HEK293 (cell line): Measurements from ENCODE around the gene CTRB1.
"Not testable (repeated sequence)": the region's sequence is repeated elsewhere in the genome, so short reads cannot be mapped to it uniquely, and the experiment has no call there.

Source experiments
- CTCF ChIA-PET: fragments of 350-600 bp; formaldehyde crosslinking; extraction: SDS; loops from one replicate; lab custom pipeline; 2021; ENCODE audit warnings: antibody characterized with exemption; lab: Yijun Ruan, JAX
- POLR2A ChIA-PET: fragments of 300-600 bp; formaldehyde crosslinking; extraction: SDS; loops from one replicate; lab custom pipeline; 2020; ENCODE audit warnings: antibody characterized with exemption, inconsistent platforms; lab: Yijun Ruan, JAX
- H3K27ac ChIP-seq: fragments of 200-500 bp; sonication (Bioruptor generic); 2 replicates; pipeline ENCODE4 v1.5.1; 2014; ENCODE audit warnings: low read depth, low read length, control low read depth, inconsistent platforms; ENCODE audit errors: extremely low read depth
- H3K36me3 ChIP-seq, 2 experiments: fragments of 200-500 bp in 1 of 2; sonication (Bioruptor generic) in 1 of 2; 1 replicate in 1 of 2; 2 replicates in 1 of 2; pipeline ENCODE4 v1.5.1; 2014 to 2017; ENCODE audit warnings: inconsistent platforms in 2 of 2, low read length in 2 of 2; ENCODE audit not compliant: control insufficient read depth in 2 of 2, insufficient read depth in 1 of 2
- H3K4me1 ChIP-seq: fragments of 200-500 bp; sonication (Bioruptor generic); 2 replicates; pipeline ENCODE4 v1.5.1; 2014; ENCODE audit warnings: mild to moderate bottlenecking, low read length, inconsistent platforms; ENCODE audit not compliant: control insufficient read depth, insufficient read depth
- H3K4me3 ChIP-seq: 2 replicates; pipeline ENCODE4 v1.5.1; 2011; ENCODE audit warnings: low read depth, mild to moderate bottlenecking, control low read depth, low read length, moderate library complexity
- H3K9me3 ChIP-seq: fragments of 200-500 bp; sonication (Bioruptor generic); 2 replicates; pipeline ENCODE4 v1.5.1; 2014; ENCODE audit warnings: low read depth, low read length, inconsistent platforms; ENCODE audit not compliant: control insufficient read depth, insufficient read depth
- ATF2 ChIP-seq: fragments of 450-650 bp; formaldehyde crosslinking; IDR thresholded peaks from 2 replicates; pipeline ENCODE4 v1.5.1; 2016; ENCODE audit warnings: missing biosample characterization, missing genetic modification characterization, low read depth
- KLF9 ChIP-seq: fragments of 450-650 bp; formaldehyde crosslinking; IDR thresholded peaks from 2 replicates; pipeline ENCODE4 v1.5.1; 2016; ENCODE audit warnings: missing biosample characterization, missing genetic modification characterization, low read depth
- ZFHX2 ChIP-seq: fragments of 450-650 bp; formaldehyde crosslinking; conservative IDR thresholded peaks from 2 replicates; pipeline ENCODE4 v1.5.1; 2016; ENCODE audit warnings: missing biosample characterization, missing genetic modification characterization
- ZNF155 ChIP-seq: fragments of 450-650 bp; formaldehyde crosslinking; IDR thresholded peaks from 2 replicates; pipeline ENCODE4 v1.5.1; 2016; ENCODE audit warnings: missing biosample characterization, missing genetic modification characterization
- ZNF274 ChIP-seq, 2 experiments: fragments of 200-500 bp in 1 of 2; fragments of 450-650 bp in 1 of 2; sonication (Bioruptor generic) in 1 of 2; formaldehyde crosslinking in 1 of 2; IDR thresholded peaks; 2 replicates each; pipeline versions ENCODE4 v1.5.1 to v1.6.1; 2014 to 2016; ENCODE audit warnings: borderline replicate concordance in 1 of 2, inconsistent platforms in 1 of 2, low read length in 1 of 2, missing biosample characterization in 1 of 2, missing genetic modification characterization in 1 of 2
- ZNF324 ChIP-seq: fragments of 450-650 bp; formaldehyde crosslinking; IDR thresholded peaks from 2 replicates; pipeline ENCODE4 v1.5.1; 2016; ENCODE audit warnings: missing biosample characterization, missing genetic modification characterization
- ZNF350 ChIP-seq: fragments of 450-650 bp; formaldehyde crosslinking; IDR thresholded peaks from 2 replicates; pipeline ENCODE4 v1.5.0; 2017; ENCODE audit warnings: missing biosample characterization, mild to moderate bottlenecking, missing genetic modification characterization
- ZNF449 ChIP-seq: fragments of 450-650 bp; formaldehyde crosslinking; IDR thresholded peaks from 2 replicates; pipeline ENCODE4 v1.5.1; 2017; ENCODE audit warnings: missing biosample characterization, mild to moderate bottlenecking, missing genetic modification characterization, moderate library complexity
- ZNF48 ChIP-seq: fragments of 450-650 bp; formaldehyde crosslinking; IDR thresholded peaks from 2 replicates; pipeline ENCODE4 v1.5.1; 2016; ENCODE audit warnings: missing biosample characterization, missing genetic modification characterization
- ZNF580 ChIP-seq: fragments of 450-650 bp; formaldehyde crosslinking; IDR thresholded peaks from 2 replicates; pipeline ENCODE4 v1.5.1; 2016; ENCODE audit warnings: missing biosample characterization, missing genetic modification characterization
- ZNF670 ChIP-seq: fragments of 450-650 bp; formaldehyde crosslinking; IDR thresholded peaks from 2 replicates; pipeline ENCODE4 v1.5.1; 2016; ENCODE audit warnings: missing biosample characterization, missing genetic modification characterization, low read depth

Gene CTRB1

GRCh38 chr16:75241955-75242354, 23.2 kb downstream of the CTRB1 start:
- Histone ChIP-seq H3K27ac (no peak overlapping the region), H3K36me3 (peaks cover 0 to 50% of the 10 kb centered on the region in 2 experiments; a peak in 1 of 3 replicates), H3K9me3 (no peaks in the 10 kb centered on the region), H3K4me3 (no peak overlapping the region), H3K4me1 (peaks cover 6% of the 10 kb centered on the region; the same call in 1 of the 2 replicates)
- ChIA-PET CTCF (no interaction called here), POLR2A (no interaction called here)
- no peak for TF ChIP-seq ZNF670 (tag by site-specific recombination)
- no peak for TF ChIP-seq ZNF324 (tag by site-specific recombination)
- no peak for TF ChIP-seq ZNF449
- TF ChIP-seq ZNF580 = no peak
- no peak for TF ChIP-seq ATF2
- no peak for TF ChIP-seq ZNF350 (tag by site-specific recombination)
- no peak for TF ChIP-seq ZNF155

- POLR2A ChIA-PET, H3K27ac ChIP-seq, H3K9me3 ChIP-seq, H3K4me1 ChIP-seq, H3K4me3 ChIP-seq: not testable (repeated sequence)
- peaks cover 0 to 48% of the 10 kb centered on the region in 2 experiments; a peak in 1 of 3 replicates for H3K36me3 ChIP-seq
- CTCF ChIA-PET = interaction anchor here (0.9 kb wide), 1 partner anchor 9 kb away, joined by 3 read pairs; no protein-coding TSS in a partner anchor
Measured at GRCh38 chr16:75242436-75243078, 23.8 kb downstream of the CTRB1 start.

GRCh38 chr16:75243667-75244224, 25.0 kb downstream of the CTRB1 start:
- Histone ChIP-seq H3K36me3 (peaks cover 0 to 46% of the 10 kb centered on the region in 2 experiments; a peak in 1 of 3 replicates), H3K9me3 (no peaks in the 10 kb centered on the region), H3K27ac (no peak overlapping the region), H3K4me1 (peaks cover 5% of the 10 kb centered on the region; the same call in 1 of the 2 replicates), H3K4me3 (no peak overlapping the region)
- 0 out of 2 replicates have a peak, but pooled peaks have one; percentile 7 for TF ChIP-seq ZFHX2 (tag by site-specific recombination)
- no peak for TF ChIP-seq ZNF274 (IDR thresholded peaks at IDR 0.05; ENCODE audit: low read length)
- no peak for TF ChIP-seq ZNF274 (tag by site-specific recombination; IDR thresholded peaks at IDR 0.05; ENCODE audit: borderline replicate concordance)
- ChIA-PET CTCF (no interaction called here), POLR2A (interaction anchor here (0.6 kb wide), 1 partner anchor 156 kb away, joined by 5 read pairs; no protein-coding TSS in a partner anchor)

GRCh38 chr16:75244225-75244809, 25.5 kb downstream of the CTRB1 start:
- Histone ChIP-seq H3K4me3 (no peak overlapping the region), H3K4me1 (peaks cover 2% of the 10 kb centered on the region; the same call in 1 of the 2 replicates), H3K9me3 (no peaks in the 10 kb centered on the region), H3K36me3 (peaks cover 0 to 48% of the 10 kb centered on the region in 2 experiments; a peak in 1 of 3 replicates), H3K27ac (no peak overlapping the region)
- POLR2A ChIA-PET = interaction anchor here (0.6 kb wide), 1 partner anchor 156 kb away, joined by 5 read pairs; no protein-coding TSS in a partner anchor
- CTCF ChIA-PET = interaction anchor here (1.3 kb wide), 1 partner anchor 45 kb away, joined by 4 read pairs; no protein-coding TSS in a partner anchor
- TF ChIP-seq ZNF48 (tag by site-specific recombination) (no peak), KLF9 (tag by site-specific recombination) (peak; percentile 68)
